T47D (cell line): ENCODE measurements around the gene MUC5B.

Experiments used
- DNase-seq, 2 experiments: peaks; one replicate each; pipeline versions ENCODE4 v3.0.0 to v3.0.0-alpha.2; 2011 to 2012; ENCODE audit warnings: low read depth in 1 of 2, low spot score in 1 of 2
- JUND ChIP-seq: IDR thresholded peaks from 2 replicates; pipeline ENCODE4 v1.6.1; 2012; ENCODE audit warnings: low read depth
- in situ Hi-C: cut with HindIII; loops from 2 replicates; pipeline ENCODE4 v1.10.0; 2016; ENCODE audit warnings: low sequenced_read_pairs, low pct_unique_long_range_greater_than_20kb

Gene MUC5B

DNA sequence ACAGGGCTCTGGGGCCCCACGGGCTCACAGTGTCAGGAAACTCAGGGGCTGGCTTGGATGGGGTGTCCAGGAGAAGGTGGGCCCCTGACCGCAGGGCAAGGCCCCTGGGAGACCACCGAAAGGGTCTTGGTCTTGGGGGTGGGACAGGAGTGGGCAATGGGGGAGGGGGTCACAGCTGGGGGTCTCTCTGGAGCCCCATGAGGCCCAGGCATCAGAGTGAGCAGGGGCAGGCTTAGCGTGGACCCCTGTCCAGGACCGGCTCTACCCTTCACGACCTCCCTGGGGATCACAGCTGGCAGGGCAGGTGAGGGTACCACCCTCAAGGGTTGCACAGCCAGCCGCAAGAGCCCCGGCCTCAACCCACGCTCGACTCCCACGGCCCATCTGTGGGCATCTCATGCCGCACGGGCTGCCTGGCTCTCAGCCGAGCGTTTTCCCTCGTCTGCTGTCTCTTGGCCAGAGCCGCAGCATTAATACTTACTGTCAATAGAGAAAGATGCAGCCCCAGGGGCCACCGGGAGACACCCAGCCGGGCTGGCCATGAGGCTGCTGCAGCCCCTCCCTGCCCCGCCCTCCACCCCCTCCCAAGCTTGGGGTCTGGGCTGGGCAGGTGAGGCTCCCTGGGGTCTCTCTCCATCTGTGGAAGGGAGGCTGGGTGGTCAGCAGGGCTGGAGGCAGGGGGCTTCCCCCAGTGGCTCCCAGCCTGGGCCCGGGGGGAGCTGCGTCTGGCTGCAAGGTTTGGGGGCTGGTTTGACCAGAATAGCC lies 662 bp downstream of the MUC5B start:
- in situ Hi-C loops = no loop called here
- TF ChIP-seq JUND = no peak
- DNase-seq = no peak

DNA sequence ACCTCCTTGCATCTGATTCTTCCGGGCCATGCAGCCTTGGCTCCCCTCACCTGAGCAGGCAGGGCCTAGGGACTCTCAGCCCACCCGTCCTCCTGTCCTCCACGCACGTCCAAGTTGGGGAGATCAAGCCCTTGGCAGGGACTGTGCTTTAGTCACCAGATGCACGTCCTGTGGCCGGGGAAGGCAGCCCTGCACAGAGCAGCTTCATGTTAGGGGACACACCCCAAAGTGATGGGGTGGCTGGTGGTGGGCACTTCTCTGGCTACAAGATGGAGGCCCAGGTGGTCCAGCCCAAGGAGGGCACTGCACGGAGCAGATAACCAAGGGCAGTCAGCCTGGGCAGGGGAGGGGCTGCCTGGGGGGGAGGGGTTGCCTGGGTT lies 1.2 kb downstream of the MUC5B start:
- no peak for DNase-seq
- in situ Hi-C loops = no loop called here
- no peak for TF ChIP-seq JUND

DNA sequence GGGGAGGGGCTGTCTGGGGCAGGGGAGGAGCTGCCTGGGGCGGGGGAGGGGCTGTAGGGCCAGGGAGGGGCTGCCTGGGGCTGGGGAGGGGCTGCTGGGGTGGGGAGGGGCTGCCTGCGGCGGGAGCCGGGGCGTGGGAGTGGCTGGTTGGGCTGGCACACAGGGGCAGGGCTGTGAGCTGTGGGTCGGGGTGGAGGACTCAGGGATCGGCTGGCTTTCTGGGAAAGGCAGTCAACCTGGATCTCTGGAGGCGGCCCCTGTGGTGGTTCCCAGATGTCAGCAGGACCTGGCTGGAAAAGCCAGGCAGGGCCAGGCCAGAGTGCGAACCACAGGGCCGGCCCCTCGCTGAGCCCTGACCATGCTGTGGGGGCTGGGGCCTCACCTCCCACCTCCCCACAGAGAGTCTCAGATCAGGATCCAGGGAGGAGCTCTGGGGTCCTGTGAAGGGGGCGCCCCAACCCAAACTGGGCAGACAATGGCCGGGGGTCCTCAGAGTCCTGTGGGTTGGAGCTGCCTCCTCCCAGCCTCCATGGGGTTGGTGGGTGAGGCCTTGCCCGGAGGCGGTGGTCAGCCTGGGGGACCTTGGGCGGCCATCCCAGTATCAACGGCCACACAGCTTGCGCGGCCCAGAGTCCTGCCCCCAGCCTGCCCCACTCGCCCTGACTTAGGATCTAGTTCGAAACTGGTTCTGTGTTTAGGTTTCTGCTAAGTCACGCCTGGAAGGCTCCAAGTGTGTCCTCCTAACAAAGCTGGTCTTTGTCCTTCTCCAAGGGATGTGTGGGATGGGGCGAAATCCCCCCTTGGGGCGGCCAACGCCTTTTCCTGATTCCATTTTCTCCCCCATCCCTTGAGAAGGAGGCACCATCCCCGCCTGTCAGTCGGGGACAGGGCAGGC lies 1.9 kb downstream of the MUC5B start:
- in situ Hi-C loops = no loop called here
- no peak for TF ChIP-seq JUND
- DNase-seq = no peak

DNA sequence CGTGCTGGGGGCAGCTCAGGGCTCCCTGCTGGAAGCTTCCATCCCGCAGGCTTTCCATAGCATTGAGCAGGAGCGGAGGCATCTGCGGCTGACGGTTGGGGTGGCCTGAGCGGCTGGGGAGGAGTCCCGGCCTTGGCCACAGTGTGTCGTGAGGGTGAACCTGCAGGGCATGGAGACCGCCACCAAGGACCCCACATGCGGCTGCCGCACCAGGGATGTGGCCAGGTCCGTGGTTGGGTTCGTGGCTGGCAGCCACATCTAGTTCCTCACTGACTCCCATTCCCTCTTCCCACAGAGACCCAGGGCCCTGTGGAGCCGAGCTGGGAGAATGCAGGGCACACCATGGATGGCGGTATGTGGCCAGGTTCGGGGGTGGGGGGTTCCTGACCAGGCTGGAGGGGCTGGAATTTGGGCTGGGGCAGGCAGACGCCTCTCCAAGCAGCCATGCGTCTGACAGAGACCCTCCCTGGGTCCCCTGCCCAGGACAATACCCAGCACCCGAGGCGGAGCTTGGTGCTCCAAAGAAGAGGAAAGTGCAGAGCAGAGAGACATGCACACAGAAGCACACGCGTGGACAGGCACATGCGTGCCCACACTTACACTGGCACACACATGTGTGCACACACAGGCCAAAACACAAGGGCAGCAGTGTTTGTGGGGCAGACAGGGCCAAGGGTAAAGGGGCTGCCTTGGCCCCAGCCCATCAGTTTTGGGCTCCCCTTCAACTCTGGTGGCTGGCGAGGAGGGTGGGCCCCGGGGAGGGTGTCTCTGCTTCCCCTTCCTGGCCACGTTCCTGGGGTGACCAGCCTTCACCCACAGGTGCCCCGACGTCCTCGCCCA lies 2.7 kb downstream of the MUC5B start:
- TF ChIP-seq JUND = no peak
- in situ Hi-C loops = no loop called here
- DNase-seq = no peak

DNA sequence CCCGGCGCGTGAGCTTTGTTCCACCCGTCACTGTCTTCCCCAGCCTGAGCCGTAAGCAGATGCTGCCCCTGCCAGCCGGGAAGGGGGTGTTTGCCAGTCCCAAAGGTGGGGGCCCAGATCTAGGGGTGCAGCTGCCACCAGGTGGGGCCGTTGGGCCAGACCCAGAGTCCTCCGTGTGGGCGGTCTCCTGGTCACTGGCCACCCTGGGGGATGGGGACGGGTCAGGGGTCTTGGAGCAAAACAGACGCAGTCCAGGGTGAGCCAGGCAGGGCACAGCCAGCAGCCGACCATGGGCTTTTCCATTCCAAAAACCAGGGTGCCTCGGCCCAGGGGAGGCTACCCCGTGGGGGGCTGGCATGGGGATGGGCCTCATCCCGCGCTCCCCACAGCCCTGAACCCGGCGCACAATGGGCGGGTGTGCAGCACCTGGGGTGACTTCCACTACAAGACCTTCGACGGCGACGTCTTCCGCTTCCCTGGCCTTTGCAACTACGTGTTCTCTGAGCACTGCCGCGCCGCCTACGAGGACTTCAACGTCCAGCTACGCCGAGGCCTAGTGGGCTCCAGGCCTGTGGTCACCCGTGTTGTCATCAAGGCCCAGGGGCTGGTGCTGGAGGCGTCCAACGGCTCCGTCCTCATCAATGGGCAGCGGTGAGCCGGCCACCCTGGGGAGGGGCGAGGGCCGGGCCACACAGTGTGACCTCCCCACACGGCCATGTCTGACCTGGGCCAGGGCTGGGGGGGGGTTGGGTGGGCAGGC lies 3.5 kb downstream of the MUC5B start:
- in situ Hi-C loops = no loop called here
- no peak for TF ChIP-seq JUND
- no peak for DNase-seq

DNA sequence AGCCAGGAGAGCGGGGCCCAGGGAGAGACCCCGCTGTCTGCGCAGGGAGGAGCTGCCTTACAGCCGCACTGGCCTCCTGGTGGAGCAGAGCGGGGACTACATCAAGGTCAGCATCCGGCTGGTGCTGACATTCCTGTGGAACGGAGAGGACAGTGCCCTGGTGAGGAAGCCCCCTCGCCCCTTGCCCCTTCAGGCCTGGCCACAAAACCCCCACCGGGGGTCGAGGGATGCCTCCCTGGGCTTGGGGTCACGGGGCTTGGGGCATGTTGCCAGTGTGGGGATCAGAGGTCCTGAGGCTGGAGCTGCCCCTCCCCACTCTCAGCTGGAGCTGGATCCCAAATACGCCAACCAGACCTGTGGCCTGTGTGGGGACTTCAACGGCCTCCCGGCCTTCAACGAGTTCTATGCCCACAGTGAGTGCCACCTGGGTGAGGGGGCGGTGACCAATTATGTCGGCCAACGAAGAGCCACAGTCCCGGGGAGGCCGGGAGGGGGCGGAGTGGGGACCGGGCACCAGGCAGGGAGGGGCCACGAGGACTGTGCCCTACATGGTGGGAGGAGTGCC lies 4.2 kb downstream of the MUC5B start:
- in situ Hi-C loops = no loop called here
- TF ChIP-seq JUND = no peak
- no peak for DNase-seq

DNA sequence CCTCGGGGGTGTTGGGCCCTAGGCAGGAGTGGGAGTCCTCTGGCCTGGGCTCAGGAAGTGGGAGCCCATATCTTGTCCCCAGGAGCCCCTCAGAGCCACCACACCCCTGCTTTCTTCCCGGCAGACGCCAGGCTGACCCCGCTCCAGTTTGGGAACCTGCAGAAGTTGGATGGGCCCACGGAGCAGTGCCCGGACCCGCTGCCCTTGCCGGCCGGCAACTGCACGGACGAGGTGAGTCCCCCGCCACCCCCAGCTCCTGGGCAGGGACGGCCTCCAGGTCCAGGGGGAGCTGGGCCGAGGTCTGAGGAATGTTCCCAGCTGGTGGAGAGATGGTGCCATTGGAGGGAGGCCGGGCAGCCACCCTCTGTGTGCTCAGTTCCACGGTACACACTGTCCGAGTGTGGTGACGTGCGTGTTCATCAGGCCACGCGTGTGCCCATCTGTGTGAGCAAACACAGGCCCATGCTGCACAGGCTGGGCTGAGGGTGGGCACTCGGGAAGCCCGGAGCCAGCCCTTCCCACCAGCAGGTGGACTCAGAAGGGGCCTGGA lies 4.8 kb downstream of the MUC5B start:
- in situ Hi-C loops = no loop called here
- TF ChIP-seq JUND = no peak
- DNase-seq = no peak

DNA sequence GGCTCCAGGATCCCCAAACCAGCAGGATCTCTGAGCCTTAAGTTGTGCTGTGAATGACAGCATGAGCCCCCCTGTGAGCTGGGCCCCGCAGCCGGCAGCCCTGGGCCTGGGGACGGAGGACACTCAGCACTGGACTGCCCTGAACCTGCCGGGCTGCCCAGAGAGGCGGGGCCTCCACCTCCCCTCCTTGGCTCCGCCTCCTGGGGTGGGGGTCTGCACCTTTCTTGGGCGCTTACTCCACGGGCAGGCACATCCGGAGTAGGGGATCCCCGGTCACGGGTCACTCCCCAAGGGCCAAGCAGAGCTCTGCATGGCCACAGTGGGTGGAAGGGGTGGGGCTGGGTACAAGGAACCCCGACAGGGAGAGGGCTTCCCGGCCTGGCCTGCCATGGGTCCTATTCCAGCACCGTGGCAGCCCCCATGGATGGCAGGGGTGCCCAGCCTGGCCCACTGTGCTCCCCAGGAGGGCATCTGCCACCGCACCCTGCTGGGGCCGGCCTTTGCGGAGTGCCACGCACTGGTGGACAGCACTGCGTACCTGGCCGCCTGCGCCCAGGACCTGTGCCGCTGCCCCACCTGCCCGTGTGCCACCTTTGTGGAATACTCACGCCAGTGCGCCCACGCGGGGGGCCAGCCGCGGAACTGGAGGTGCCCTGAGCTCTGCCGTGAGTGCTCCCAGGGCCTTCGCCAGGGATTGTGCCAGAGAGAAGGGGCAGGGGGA lies 5.4 kb downstream of the MUC5B start:
- TF ChIP-seq JUND = no peak
- DNase-seq = no peak
- in situ Hi-C loops = no loop called here

DNA sequence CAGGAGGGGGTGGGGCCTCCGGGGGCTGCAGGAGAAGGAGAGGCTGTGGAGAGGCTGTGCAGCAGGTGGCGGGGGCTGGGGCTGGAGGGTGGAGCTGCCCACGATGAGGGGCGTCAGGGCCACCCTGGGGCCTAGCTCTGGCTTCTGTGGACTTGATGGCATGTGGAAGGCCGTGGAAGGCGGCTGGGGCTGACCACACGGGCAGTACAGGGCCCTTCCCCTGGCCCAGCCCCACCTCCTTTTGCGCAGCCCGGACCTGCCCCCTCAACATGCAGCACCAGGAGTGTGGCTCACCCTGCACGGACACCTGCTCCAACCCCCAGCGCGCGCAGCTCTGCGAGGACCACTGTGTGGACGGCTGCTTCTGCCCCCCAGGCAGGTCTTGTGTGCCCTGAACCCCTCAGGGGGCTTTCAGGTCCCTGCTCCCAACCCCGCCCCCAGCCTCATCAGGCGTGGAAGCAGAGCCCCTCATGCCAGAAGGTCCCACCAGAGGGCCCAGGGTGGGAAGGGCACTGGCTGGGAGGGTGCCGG lies 6.1 kb downstream of the MUC5B start:
- no peak for DNase-seq
- in situ Hi-C loops = no loop called here
- TF ChIP-seq JUND = no peak

DNA sequence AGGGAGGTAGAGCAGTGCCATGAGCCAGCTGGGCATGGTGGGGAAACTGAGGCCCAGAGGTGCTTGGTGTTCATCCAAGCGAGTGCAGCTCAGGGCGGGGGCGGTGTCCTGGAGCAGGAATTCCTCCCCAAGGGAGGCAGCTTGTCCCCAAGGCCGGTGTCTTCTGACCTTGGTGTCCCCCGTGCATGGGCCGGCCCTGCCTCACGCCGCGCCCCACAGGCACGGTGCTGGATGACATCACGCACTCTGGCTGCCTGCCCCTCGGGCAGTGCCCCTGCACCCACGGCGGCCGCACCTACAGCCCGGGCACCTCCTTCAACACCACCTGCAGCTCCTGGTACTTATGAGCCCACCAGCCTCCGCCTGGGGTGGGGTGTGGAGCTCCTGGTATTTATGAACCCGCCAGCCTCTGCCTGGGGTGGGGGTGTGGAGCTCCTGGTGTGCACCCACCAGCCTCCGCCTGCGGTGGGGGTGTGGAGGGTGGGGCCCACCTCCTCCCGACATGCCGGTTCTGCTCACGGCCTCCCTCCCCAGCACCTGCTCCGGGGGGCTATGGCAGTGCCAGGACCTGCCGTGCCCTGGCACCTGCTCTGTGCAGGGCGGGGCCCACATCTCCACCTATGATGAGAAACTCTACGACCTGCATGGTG lies 6.7 kb downstream of the MUC5B start:
- DNase-seq = no peak
- in situ Hi-C loops = no loop called here
- TF ChIP-seq JUND = no peak
